ENCODE measurements around the gene PBXIP1. TPM values are rescaled to one million over a fixed set of nuclear protein-coding genes. Genes with fewer than 3 reads are reported as not detected.

The PBXIP1 gene
- total RNA-seq, 4 donors from 2014 or later: 41.4 to 67.4 (median 61.3) TPM

DNA sequence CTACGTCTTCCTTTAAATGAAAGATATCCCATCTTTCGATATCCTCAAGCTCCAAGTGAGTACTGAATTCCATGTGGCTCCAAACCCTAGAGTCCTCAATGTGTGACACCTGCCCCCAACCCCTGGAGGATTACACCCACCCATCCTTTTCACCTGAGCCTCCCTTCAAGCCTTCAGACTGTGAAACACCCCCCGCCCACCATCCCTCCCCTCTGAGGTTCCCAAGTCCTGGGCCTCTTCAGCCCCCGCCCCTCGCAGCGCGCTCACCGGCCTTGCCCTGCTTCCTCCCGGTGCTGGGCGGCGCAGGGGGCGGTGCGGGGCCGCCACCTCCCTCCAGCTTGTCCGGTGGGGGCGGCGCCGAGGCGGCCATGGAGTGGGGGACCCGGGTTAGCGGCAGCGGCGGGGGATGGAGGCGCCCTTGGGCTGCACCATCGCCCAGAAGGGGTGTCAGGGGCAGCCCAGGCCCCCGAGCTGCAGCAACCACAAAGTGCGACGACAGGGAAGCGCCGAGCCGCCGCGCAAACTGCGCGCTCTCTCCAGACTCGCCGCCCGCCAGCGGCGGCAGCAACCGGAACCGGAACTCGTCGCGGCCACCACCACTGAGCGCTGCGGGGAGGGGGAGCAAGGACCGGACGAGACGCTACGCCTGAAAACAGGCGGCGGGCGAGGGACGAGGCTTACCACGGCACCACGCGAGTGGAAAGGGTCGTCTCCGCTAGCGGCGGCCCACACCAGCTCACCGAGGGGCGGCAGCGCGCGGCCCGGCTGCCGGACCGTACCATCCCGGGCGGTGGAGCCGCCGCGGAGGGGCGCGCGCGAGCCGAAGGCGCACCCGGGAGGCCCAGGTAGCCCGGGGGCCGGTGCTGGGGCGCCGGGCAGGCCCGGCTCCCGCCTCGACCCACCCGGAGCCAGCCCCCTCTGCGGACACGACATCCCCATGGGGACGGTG is 5.6 kb upstream of the PBXIP1 start, which contains the start of gene PYGO2:
Gene PYGO2 (minus strand): TSS at position 576 of the 949 bp plus-strand sequence. CDS start 206 bp downstream, at position 370.
- Histone ChIP-seq H3K4me3 (peak within 1 kb of the TSS; percentile 90), H3K36me3 (peaks cover 55% of the 10 kb centered on the region), H3K27ac (peak within 1 kb of the TSS; percentile 99), H3K4me1 (peaks cover 50% of the 10 kb centered on the region), H3K9me3 (no peaks in the 10 kb centered on the region), H3K27me3 (no peaks in the 10 kb centered on the region)
- WGBS: under 1% methylated on average over 23 of the region's 93 CpGs
- TF ChIP-seq POLR2A (IDR thresholded peaks at IDR 0.05) (peak in 1 of 2 donors; percentile 29), POLR2AphosphoS5 (IDR thresholded peaks at IDR 0.05) (peak in 2 of 3 donors; percentile 54 to 76), EP300 (IDR thresholded peaks at IDR 0.05) (no peak)
- TF ChIP-seq, protein P1, sequence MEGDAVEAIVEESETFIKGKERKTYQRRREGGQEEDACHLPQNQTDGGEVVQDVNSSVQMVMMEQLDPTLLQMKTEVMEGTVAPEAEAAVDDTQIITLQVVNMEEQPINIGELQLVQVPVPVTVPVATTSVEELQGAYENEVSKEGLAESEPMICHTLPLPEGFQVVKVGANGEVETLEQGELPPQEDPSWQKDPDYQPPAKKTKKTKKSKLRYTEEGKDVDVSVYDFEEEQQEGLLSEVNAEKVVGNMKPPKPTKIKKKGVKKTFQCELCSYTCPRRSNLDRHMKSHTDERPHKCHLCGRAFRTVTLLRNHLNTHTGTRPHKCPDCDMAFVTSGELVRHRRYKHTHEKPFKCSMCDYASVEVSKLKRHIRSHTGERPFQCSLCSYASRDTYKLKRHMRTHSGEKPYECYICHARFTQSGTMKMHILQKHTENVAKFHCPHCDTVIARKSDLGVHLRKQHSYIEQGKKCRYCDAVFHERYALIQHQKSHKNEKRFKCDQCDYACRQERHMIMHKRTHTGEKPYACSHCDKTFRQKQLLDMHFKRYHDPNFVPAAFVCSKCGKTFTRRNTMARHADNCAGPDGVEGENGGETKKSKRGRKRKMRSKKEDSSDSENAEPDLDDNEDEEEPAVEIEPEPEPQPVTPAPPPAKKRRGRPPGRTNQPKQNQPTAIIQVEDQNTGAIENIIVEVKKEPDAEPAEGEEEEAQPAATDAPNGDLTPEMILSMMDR (IDR thresholded peaks at IDR 0.05): peak; percentile 36 to 71
- DNase-seq (ENCODE audit: low spot score in 2 of 2): peak; percentile 88

DNA sequence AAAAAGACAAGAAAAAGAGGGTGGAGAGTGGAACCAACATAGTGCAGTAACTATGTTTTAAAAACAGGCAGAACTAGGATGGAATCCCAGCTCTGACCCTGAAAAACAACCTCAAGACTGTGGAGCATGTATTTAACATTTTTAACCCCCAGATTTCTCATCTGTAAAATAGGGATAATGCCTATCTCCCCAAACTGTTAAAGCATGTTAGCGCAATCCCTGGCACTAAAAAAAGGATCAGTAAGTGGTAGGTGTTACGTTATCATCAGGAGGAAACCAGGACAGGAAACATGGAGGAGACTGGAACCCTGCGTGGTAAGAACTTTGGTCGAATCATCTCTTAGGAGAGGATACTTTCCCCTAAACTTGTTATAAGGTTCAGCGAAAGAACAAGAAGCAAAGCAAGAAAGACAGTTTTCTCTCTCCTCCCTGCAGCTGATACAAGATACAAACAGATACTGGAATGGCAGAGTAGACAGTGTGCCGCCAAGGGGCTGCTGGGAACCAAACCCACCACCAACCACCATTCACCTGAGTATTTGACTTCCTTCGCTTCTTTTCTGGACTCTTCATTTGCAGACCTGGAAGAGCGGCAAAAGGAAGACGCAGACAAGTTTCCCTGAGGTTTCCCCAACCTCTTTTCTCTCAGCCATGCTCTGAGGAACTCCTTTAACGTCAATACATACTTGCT is 4.7 kb upstream of the PBXIP1 start:
- TF ChIP-seq EP300 (IDR thresholded peaks at IDR 0.05) (no peak), POLR2AphosphoS5 (IDR thresholded peaks at IDR 0.05) (no peak), POLR2A (IDR thresholded peaks at IDR 0.05) (no peak)
- TF ChIP-seq, protein P1 (IDR thresholded peaks at IDR 0.05): no peak
- WGBS: 26% methylated on average over 10 of the region's 10 CpGs
- DNase-seq (ENCODE audit: low spot score in 2 of 2): no peak
- Histone ChIP-seq H3K36me3 (peaks cover 46% of the 10 kb centered on the region), H3K4me1 (peaks cover 53% of the 10 kb centered on the region), H3K27me3 (no peaks in the 10 kb centered on the region), H3K4me3 (peak overlapping the region; percentile 90), H3K9me3 (no peaks in the 10 kb centered on the region), H3K27ac (peak overlapping the region; percentile 99)

DNA sequence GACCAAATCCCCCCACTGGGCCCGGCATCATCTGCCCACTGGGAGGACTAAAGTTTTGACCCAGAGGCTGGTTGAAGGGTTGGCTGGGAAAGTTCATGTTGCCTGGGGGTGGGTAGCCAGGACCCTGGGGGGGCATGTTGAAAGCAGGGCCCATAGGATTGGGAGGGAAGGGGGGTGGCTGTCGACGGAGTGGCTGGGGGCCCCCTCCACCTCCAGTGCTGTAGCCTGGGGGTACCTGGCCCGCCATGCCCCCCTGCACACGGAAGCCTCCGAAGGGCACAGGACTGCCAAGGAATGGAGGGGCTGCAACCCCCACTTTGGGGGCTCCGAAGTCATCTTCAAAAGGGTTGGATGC is 3.5 kb upstream of the PBXIP1 start:
- H3K36me3 ChIP-seq: peaks cover 34% of the 10 kb centered on the region
- peaks cover 65% of the 10 kb centered on the region for H3K4me1 ChIP-seq
- no peak overlapping the region for H3K27ac ChIP-seq

DNA sequence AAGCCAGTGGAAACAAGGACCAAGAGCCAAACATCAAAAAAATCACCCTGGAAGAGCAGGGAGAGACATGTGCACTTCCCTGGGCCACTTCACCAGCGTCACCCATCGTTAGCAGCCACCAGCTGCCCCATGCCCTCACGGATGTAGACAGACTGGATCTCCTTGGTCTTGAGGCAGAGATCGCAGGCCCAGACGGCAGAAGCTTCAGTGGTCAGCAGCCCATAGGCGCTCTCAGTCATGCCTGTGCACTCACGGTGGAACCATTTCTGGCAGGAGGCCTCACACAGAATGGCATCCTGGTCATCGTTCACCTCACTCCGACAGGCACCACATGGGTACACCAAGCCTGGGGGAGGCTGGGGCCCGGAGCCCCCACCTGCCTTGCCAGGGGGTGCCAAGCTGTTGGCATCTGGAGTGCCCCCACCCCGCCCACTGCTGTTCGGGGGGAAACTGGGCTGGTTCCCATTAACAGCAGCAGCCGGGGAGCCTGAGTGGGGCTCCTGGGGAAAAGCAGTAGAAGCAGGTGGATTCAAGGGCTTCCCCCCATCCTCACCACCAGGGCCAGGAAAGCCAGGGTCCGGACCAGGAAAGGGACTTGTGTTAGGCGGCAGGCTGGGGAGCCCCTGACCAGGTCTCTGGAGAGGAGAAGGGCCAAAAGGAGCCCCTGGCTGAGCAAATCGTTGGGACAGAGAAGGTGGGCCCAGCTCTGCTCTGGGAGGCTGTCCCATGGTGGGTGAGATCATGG is 3.0 kb upstream of the PBXIP1 start:
- Histone ChIP-seq H3K36me3 (peaks cover 28% of the 10 kb centered on the region), H3K4me1 (peaks cover 70% of the 10 kb centered on the region), H3K27me3 (no peaks in the 10 kb centered on the region), H3K27ac (no peak overlapping the region), H3K4me3 (no peak overlapping the region), H3K9me3 (no peaks in the 10 kb centered on the region)
- 88% methylated on average over 14 of the region's 16 CpGs for WGBS
- no peak for TF ChIP-seq EP300 (IDR thresholded peaks at IDR 0.05)
- TF ChIP-seq, protein P1 (IDR thresholded peaks at IDR 0.05): no peak
- no peak for TF ChIP-seq POLR2A (IDR thresholded peaks at IDR 0.05)
- TF ChIP-seq POLR2AphosphoS5 (IDR thresholded peaks at IDR 0.05): no peak
- DNase-seq (ENCODE audit: low spot score in 2 of 2): no peak

More for the DNA sequence above, 3.5 kb upstream of the PBXIP1 start:
- no peak overlapping the region for H3K4me3 ChIP-seq
- H3K9me3 ChIP-seq: no peaks in the 10 kb centered on the region
- 89% methylated on average over 6 of the region's 7 CpGs for WGBS
- no peaks in the 10 kb centered on the region for H3K27me3 ChIP-seq
- no peak for DNase-seq (ENCODE audit: low spot score in 2 of 2)
- TF ChIP-seq, protein P1 (IDR thresholded peaks at IDR 0.05): no peak
- TF ChIP-seq EP300 (IDR thresholded peaks at IDR 0.05) (no peak), POLR2AphosphoS5 (IDR thresholded peaks at IDR 0.05) (no peak), POLR2A (IDR thresholded peaks at IDR 0.05) (no peak)

Measured in suprapubic skin (tissue), 4 donors.